ENCODE measurements around the gene C10orf90. TPM values are rescaled to one million over a fixed set of nuclear protein-coding genes. Genes with fewer than 3 reads are reported as not detected.

C10orf90 gene
- total RNA-seq, 2 experiments from 2014 or later, result not detected

DNA sequence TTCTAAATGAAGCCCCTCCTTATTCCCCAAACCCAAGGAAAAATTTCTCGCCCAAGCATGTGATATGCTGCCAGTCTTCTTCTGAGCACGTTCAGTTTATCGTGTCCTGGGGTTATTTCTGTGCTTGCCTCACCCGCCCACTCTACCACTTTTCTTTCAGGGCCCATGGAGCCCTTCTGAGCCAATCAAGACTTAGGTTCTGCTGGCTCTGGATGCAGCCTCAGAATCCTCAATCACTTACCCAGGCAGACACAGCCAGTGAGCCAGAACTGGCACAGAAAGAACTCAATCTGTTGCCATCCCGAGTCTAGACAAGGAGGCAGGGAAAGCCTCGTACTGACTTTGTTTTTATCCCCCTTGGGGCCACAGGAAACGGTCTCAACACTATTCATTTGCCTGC, 34.2 kb upstream of the C10orf90 start:
- TF ChIP-seq, protein P1, sequence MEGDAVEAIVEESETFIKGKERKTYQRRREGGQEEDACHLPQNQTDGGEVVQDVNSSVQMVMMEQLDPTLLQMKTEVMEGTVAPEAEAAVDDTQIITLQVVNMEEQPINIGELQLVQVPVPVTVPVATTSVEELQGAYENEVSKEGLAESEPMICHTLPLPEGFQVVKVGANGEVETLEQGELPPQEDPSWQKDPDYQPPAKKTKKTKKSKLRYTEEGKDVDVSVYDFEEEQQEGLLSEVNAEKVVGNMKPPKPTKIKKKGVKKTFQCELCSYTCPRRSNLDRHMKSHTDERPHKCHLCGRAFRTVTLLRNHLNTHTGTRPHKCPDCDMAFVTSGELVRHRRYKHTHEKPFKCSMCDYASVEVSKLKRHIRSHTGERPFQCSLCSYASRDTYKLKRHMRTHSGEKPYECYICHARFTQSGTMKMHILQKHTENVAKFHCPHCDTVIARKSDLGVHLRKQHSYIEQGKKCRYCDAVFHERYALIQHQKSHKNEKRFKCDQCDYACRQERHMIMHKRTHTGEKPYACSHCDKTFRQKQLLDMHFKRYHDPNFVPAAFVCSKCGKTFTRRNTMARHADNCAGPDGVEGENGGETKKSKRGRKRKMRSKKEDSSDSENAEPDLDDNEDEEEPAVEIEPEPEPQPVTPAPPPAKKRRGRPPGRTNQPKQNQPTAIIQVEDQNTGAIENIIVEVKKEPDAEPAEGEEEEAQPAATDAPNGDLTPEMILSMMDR (IDR thresholded peaks at IDR 0.05), result no peak
- ATAC-seq (ENCODE audit: poor library complexity) (no peak), DNase-seq (no peak)
- Mint-ChIP-seq H3K36me3 (ENCODE audit: low read depth) (no peaks in the 10 kb centered on the region), H3K27me3 (no peaks in the 10 kb centered on the region), H3K9me3 (peaks cover 2% of the 10 kb centered on the region), H3K4me1 (ENCODE audit: low read depth) (no peaks in the 10 kb centered on the region), H3K27ac (no peak overlapping the region), H3K4me3 (no peak overlapping the region)
- CTCF ChIA-PET, result no interaction called here
- Histone ChIP-seq H3K27ac (ENCODE audit: low read depth in 1 of 2, low read length in 2 of 2) (no peak overlapping the region), H3K27me3 (ENCODE audit: control insufficient read depth in 1 of 2, insufficient read depth in 2 of 2, low read length in 2 of 2) (no peaks in the 10 kb centered on the region), H3K9me3 (ENCODE audit: control insufficient read depth in 1 of 2, insufficient read depth in 1 of 2, low read length in 2 of 2) (peaks cover 0 to 6% of the 10 kb centered on the region in 2 experiments), H3K4me1 (ENCODE audit: insufficient read depth, low read length) (no peaks in the 10 kb centered on the region), H3K4me3 (ENCODE audit: low read length) (no peak overlapping the region), H3K36me3 (ENCODE audit: insufficient read depth, low read length) (no peaks in the 10 kb centered on the region)
- POLR2A ChIA-PET, result no interaction called here
- intact Hi-C loops (cut with DNase I, micrococcal nuclease), result no loop called here

DNA sequence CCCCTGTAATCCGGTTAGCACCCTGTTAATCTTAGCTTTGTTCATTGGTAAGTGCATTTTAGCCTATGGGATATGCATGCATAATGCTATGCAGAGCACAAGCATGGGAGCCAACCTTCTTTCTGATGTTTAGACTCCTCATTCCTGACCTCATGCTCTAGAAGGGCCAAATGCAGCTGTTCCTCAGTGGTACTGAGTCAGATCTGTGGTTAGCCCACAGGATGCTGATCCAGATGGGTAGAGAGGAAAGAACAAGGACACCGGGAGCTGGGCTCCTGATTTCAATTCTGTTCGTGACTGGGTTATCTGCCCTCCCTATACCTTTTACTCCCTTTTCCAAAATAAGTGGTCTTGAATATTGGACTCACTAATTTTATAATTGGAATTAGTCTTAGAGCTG, 31.7 kb upstream of the C10orf90 start:
- ChIA-PET CTCF (no interaction called here), POLR2A (no interaction called here)
- Mint-ChIP-seq H3K27me3 (no peaks in the 10 kb centered on the region), H3K36me3 (ENCODE audit: low read depth) (no peaks in the 10 kb centered on the region), H3K27ac (no peak overlapping the region), H3K9me3 (peaks cover 4% of the 10 kb centered on the region), H3K4me1 (ENCODE audit: low read depth) (no peaks in the 10 kb centered on the region), H3K4me3 (no peak overlapping the region)
- H3K9me3 ChIP-seq (ENCODE audit: control insufficient read depth in 1 of 2, insufficient read depth in 1 of 2, low read length in 2 of 2), result peaks cover 0 to 6% of the 10 kb centered on the region in 2 experiments
- ATAC-seq (ENCODE audit: poor library complexity) (no peak), DNase-seq (no peak)
- H3K27ac ChIP-seq (ENCODE audit: low read depth in 1 of 2, low read length in 2 of 2), result no peak overlapping the region
- intact Hi-C loops (cut with DNase I, micrococcal nuclease), result no loop called here
- no peak overlapping the region for H3K4me3 ChIP-seq (ENCODE audit: low read length)
- no peaks in the 10 kb centered on the region for H3K36me3 ChIP-seq (ENCODE audit: insufficient read depth, low read length)
- TF ChIP-seq, protein P1 (IDR thresholded peaks at IDR 0.05), result no peak
- no peaks in the 10 kb centered on the region for H3K27me3 ChIP-seq (ENCODE audit: control insufficient read depth in 1 of 2, insufficient read depth in 2 of 2, low read length in 2 of 2)
- H3K4me1 ChIP-seq (ENCODE audit: insufficient read depth, low read length), result no peaks in the 10 kb centered on the region

DNA sequence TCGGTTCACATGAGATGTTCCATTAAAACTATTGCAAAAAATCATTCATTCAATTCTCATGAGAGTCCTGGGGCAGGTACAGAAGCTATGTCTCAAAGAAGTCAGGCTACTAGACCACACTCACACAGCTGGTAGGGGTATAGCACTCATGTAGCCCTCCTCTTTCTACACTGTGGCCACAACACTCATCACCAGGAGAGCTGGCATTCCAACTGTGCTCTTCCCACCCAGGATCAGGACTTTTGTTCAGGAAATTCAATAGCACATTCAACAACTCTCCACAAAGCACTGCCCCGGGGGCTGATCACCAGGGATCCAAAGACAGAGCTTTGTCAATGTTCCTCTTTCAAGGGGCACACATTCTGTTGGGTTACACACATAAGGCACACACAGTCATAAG, 31.0 kb upstream of the C10orf90 start:
- H3K36me3 Mint-ChIP-seq (ENCODE audit: low read depth), result no peaks in the 10 kb centered on the region
- CTCF ChIA-PET, result no interaction called here

More for the DNA sequence above, 31.0 kb upstream of the C10orf90 start:
- peaks cover 4% of the 10 kb centered on the region for H3K9me3 Mint-ChIP-seq
- no peak overlapping the region for H3K27ac Mint-ChIP-seq
- TF ChIP-seq, protein P1 (IDR thresholded peaks at IDR 0.05), result no peak
- no peak for ATAC-seq (ENCODE audit: poor library complexity)
- intact Hi-C loops (cut with DNase I, micrococcal nuclease), result no loop called here
- no peak overlapping the region for H3K27ac ChIP-seq (ENCODE audit: low read depth in 1 of 2, low read length in 2 of 2)
- no peak overlapping the region for H3K4me3 Mint-ChIP-seq
- no peaks in the 10 kb centered on the region for H3K4me1 ChIP-seq (ENCODE audit: insufficient read depth, low read length)
- no peaks in the 10 kb centered on the region for H3K27me3 ChIP-seq (ENCODE audit: control insufficient read depth in 1 of 2, insufficient read depth in 2 of 2, low read length in 2 of 2)
- no peaks in the 10 kb centered on the region for H3K27me3 Mint-ChIP-seq
- POLR2A ChIA-PET, result no interaction called here
- H3K36me3 ChIP-seq (ENCODE audit: insufficient read depth, low read length), result no peaks in the 10 kb centered on the region
- H3K4me3 ChIP-seq (ENCODE audit: low read length), result no peak overlapping the region
- no peak for DNase-seq
- peaks cover 0 to 6% of the 10 kb centered on the region in 2 experiments for H3K9me3 ChIP-seq (ENCODE audit: control insufficient read depth in 1 of 2, insufficient read depth in 1 of 2, low read length in 2 of 2)
- no peaks in the 10 kb centered on the region for H3K4me1 Mint-ChIP-seq (ENCODE audit: low read depth)
